ENCODE data around the gene ACOT7.

GRCh38 chr1:6353955-6354658 is 39.5 kb downstream of the ACOT7 start:
- TF ChIP-seq CTCF (IDR thresholded peaks at IDR 0.05), result no peak
- no peak for TF ChIP-seq EZH2 (IDR thresholded peaks at IDR 0.05; ENCODE audit: borderline replicate concordance, insufficient read depth, low read depth, low read length, poor library complexity, severe bottlenecking)
